Fibroblast of skin of left quadriceps (primary cell): ENCODE measurements around the gene GAS7.

Source experiments
- DNase-seq, 2 experiments: peaks; one replicate each; pipeline ENCODE4 v3.0.0-alpha.2; 2013; ENCODE audit warnings: low read depth in 2 of 2

Gene GAS7

DNA sequence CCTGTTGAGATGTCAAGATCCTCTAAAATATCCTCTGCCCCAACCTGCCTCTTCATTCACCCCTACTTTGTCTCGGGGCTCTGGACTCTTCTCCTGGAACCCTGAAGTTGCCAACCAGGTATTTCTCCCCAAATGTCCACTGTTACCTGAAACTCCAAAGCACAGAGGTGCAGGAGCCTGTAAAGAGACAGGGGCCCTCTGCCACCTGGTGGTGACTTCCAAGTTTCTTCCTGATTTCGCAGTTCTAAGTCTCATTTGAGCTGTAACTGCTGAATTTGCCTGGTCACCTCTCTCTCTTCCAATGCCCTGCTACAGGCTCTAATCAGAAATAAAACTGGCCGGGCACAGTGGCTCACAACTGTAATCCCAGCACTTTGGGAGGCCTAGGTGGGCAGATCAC lies 216.2 kb downstream of the GAS7 start:
- DNase-seq: no peak

DNA sequence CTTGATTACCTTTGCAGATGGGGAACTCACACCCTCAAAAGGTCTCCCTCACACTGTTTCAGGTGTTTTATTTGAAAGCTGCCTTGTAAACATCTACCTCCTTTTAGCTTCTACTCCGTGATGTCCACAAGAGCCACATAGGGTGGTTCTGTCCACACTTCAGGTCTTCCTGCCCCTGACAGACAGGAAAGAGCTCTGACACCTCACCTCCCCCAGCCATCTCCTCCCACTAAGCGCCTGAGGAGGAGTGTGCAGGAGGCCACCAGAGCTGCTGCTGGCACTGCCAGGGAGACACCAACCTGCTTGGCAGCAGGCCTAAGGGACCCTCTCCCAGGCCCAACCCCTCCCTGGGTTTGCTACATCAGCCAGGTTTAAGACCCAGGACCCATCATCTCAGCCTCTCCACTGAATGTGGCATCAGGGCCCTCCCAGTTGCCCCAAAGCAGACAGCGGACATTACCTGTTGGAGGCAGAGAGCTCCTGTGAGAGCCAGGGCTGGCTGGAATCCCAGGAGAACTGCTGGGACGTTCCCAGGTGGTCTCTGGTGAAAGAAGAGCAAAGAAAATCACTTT lies 217.0 kb downstream of the GAS7 start:
- DNase-seq: no peak

DNA sequence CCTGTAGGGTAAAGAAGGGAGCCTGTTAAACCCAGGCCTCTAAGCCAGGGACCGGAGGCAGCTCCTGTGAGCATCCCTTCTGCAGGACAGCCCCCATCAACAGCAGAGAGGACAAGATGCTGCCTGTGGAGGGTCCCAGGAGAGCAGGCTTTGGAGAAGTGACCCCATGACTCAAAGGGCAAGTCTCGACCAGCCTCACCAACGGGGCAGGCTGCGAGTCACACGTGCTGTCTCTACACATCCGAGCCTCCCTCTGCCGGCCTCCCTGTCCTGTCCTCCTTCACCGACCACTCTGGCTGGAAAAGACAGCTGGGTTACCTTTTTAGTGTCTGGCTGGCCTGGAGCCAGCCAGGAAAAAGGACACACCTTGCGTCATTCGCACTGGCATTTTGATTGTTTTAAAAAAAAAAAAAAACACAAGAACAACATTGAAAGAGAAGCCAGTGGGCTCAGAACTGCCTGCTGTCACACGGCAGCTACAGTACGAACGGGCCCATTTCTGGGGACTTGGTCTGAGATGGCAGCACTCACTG lies 218.9 kb downstream of the GAS7 start:
- no peak for DNase-seq

DNA sequence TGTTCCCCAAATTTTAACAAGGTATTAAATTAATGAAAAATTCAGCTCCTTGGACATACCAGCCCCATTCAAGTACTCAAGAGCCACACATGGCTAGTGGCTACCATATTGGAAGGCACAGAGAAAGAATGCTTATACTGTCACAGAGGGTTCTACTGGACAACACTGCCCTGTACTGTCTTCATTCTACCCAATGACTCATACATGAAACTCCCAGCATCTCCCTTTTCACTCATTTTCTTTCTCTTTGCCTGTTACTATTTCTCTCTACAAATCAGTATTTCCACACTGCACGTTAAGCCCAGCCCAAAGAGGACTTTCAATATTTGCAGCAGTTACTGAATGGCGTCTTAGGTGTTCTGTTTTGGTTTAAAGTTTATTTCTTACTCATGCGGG lies 221.2 kb downstream of the GAS7 start:
- DNase-seq: no peak

DNA sequence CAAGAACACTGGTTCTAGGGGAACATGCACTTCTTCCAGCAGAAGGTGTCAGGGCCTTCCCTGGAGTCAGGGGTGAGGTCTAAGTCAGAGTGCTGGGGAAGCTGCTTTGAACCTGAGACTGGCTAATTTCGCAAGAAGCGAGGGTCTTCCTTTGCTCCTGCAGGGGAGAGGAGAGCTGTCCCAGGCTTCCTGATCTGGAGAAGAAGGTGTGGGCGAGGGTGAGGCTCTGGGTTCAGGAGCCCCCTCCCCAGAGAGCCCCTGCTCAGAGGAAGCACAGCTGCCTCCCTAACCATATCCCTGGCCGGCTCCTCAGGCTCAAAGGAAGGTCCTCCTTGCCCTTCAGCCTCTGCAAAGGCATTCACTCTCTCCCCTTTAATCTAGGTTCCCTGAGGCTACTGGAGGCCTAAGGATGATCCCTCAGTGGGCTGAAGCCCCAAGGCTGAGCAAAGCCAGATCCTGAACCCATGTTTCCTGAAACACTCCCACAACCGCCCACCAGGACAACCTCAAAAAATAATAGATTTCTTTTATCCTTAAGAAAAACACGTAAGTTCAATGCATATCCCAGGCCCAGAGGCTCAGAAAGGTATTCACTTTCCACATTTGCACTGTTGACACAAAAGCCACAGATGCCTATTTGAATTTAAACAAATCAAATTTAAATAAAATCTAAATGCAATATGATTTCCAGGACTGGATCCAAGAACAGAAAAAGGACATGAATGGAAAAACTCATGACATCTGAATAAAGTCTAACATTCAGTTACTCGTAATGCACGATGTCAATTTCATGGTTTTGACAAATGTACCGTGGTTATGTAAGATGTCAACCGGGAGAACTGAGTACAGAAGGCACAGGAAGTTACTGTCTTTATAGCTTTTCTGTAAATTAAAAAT lies 221.9 kb downstream of the GAS7 start:
- DNase-seq: no peak

DNA sequence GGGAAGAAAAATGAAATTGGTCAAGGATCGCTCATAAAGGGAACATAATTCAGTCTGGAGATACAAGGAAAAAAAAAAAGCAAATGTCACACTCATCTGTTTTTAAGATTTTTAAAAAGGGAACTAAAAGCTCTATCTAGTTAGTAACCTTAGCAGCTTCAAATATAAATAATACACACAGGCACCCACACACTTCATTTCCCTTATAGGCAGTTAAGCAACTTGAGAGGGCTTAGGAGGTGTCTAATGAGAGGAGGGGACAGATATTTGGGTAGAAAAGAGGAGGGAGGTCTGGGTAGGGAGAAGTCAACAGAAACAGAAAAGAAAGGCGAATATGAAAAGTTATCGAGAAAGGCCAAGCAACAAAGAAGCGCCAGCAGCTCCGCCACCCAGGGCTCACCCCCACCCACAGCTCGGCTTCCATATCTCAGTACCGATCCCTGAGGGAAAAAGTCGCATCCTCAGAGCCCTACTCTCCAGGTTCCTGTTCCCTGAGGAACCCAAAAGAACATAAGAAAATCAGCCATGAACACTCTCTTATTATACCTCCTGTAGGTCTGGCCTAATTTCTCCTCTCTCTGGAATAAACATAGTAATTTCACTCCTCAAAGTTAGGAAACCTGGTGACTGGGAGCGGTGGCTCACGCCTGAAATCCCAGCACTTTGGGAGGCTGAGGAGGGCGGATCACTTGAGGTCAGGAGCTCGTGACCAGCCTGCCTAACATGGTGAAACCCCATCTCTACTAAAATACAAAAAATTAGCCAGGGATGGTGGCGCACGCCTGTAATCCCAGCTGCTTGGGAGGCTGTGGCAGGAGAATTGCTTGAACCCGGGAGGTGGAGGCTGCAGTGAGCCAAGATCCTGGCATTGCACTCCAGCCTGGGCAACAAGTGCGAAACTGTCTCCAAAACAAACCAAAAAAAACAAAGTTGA lies 223.7 kb downstream of the GAS7 start:
- DNase-seq: no peak

DNA sequence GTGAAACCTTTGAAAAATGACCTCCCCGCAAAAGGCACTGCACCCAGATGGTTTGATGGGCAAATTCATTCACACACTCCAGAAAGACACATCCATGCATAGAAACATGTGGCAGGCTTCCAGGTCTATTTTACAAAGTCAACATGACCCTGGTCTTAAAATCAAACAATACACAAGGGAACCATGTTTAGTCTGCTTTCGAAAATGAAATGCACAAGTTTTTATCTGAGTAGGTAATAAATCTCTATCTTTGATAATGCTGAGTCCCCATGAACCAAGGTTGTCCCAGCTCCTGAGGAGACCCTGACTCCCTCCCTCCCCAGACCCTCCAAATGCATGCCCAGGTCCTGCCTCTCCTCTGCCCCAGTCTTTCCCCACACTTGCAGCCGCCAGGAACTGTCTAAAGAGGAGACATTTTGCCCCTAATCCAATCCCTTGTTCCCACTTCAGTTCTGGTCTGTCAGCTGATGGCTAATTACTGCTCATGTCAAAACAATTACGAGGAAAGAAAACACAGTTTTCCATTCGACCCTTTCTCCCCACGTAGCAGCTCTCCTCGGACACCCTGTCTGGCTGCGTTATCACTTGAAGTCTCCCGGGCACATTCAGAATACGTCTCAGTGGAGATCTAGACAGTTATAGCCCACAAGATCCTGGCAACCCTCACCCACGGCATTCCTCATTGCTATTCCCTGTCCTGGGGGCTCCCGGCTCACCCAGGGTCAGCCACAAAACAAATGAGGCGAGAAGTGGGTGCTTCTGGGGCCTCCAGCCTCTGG lies 224.5 kb downstream of the GAS7 start:
- DNase-seq: no peak

DNA sequence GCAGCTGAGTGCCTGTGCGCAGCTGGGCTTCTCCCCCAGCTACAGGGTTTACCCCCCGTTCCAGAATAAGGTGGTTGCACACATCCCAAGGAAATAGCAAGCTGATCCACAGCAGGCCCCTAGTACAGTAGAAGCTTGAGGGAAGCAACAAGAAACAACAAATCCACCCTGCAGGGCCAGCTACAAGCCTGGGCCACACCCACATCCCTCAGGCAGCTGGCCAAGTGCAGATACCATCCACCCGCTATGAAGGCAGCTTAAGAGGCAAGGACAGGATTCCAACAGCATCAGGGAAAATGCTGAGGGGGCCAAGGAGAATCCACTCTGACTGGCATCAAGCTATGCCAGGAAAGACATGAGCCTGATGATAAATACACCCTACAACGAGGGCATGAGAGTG lies 226.4 kb downstream of the GAS7 start:
- peak; percentile 33 to 39 for DNase-seq

DNA sequence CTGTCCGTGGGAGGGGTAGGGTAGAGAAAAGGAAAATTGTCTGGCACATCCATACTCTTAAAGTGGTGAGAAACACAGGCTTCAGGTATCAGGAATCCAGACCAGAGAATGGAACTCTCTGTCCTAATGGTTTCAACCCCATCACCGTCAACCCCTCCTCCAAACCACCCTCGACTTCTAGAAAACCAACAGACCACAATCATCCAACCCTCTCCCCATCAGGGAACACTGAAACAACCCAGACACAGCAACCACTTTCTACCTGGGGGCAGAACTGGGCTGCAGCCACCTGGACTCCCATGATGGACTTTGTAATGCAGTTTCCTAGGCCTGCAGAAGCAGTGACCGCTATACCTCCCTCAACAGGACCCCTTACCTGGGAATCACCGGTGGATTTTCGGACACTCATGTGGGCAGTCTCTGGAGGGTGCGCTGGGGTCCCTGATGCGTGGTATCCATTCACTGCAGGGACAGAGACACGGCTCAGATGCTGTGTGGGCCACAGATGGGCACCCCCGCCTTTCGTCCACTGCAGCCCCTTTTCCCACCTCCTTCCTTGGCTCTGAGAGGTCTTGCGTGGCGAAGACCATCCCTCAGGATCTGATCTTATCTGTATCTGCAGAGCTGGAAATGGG lies 229.0 kb downstream of the GAS7 start:
- no peak for DNase-seq

DNA sequence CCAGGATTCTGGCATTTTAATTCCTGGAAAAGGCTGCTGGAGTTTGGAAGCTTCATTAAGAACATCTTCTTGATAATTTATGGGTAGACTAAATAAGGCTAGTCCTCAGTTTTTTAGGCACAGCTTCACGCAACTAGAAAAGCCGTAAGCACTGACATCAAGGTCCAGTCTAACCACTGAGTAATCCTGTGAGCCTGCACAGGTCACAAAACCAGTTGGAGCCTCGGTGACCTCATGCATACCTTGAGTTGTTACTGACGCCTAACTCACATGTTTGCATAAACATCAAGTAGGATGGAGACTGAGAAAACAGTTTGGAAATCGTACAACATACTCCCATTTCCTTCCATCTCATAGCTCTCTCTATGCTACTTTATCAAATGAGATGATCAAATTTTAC lies 229.5 kb downstream of the GAS7 start:
- DNase-seq: no peak

DNA sequence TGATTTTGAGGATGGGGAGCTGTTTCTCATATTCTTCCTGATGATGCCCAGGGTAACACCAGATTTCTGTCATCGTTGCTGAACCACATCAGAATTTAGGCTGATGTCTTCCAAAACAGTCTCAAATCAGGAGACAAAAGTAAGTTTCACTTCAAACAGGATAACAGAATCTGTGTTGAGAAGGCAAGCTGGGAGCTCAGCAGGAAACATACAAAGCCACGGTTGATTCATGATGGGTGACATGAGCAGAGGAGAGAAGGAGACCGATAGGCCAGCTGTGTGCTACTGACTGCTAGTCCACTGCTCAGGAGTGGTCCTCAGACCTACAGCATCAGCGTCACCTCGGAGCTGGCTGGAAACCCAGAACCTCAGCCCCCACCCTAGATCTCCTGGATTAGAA lies 230.4 kb downstream of the GAS7 start:
- DNase-seq: no peak

DNA sequence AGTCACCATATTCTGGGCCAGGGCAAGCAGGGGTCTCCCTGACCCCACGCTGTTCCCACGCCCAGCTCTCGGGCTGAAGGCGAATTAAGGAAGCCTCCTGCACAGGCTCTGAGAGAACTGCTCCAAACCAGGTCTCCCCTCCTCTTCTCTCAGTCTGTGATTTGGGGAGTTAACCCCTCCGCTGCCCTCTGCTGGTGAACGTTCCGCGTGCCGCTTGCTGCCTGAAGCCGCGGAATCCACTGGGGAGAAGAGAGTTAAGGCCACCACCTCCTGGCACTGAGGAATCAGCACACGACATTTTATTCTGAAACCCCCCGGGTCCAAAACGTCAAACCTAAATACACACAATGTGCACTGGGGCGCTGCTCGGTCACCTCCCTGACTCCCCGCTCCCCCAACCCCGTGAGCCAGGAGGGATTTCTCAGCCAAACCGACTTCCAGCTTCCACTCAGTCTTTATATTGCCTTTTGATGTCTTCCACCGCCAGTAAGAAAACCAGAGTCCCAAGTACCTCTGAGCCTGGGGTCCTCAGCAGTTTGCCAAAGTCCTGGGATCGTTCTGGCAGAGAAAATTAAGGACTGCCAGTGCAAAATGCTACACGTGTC lies 238.9 kb downstream of the GAS7 start:
- DNase-seq: no peak

DNA sequence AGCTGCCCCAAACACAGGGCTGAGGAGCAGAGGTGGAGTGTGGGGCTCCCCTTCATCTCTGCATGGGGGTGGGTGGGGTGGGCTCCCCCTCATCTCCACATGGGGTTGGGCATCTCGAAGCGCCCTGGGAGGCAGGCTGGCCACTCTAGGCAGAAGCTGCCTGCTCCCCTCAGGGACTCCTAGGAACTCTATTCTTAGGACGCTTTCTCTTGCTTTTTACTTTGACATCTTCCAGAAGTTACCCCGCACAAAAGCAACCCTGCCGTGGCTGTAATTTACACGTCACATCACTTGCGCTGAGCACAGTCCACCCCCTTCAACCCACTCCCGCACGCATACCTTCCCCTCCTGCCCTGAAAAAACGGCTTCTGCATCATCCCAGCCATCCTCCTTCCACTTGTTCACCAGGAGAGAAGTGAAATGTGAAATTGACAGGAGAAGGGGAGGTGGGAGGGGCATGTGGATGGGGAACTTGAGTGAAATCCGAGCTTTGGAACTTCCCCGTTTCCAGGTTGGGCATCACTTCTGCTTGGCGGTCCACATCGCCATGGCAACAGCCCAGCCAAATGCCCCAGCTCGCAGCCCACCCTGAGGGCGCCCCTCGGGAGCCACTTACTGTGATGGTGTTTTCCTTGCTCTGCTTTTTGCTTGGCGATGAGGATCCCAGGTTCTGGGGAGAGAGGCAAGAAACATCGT lies 239.7 kb downstream of the GAS7 start:
- no peak for DNase-seq

DNA sequence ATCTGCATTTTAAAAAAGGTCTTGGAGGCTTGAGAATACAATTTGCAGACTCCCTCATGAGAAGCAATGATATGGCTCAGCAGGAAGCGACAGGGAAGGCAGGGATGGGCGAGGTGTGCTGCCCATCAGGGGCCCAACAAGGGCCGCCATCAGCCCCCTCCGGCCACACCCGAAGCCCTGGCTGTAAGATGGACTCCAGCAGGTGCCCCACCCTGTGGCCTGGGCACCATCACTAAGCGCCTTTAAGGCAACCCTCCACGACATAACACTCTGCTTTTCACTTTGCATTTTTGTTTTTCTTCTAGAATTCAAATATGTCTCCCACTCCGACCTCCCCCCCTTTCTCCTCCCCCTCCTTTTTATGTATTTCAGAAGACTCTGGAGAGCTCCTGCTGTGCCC lies 241.2 kb downstream of the GAS7 start:
- no peak for DNase-seq

DNA sequence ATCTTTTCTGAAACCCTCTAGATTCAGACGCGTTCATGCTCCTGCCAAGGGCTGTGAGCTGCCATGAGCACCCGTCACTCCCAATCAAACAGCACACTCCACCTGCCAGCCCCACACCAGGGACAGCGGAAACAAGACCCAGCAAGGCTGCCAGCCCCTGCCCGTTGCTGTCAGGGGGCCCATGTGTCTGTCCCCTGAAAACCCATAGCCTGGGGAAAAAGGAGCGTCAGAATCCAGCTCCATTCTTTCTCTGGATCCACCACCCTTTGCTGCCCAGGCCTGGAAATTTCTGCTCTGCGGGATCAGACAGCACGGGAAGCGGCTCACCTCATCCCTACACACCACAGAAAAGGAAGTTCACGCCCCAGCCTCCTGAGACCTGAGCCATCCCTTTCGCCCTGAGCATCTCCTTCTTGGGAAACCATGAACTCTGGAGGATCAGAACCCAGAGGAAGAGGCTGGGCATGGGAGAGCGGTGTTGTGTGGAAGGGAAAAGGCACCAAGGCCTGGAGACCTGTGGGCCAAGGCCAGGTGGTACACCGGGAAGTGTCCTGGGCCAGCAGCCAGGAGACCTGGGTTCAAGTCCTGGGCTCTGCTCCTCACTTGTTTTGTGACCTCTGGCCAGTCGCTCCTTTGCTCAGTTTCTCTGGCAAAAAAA lies 241.8 kb downstream of the GAS7 start:
- no peak for DNase-seq

DNA sequence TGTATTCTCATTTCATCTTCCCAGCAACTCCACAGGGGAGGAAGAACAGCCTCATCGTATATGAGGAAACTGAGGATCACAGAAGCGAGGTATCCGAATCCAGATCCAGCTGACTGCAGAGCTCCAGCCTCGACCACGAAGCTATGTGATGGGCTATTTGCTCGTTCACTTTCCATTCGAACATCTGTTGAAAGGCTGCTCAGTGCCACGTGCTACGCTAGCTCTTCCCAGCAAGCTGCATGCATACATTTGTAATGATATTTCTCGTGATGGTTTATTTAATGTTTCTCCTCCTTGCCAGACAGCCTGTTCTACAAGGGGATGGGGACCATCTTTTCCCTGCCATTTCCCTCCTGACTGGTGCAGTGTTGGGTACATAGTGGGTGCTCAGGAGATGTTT lies 244.9 kb downstream of the GAS7 start:
- no peak for DNase-seq

DNA sequence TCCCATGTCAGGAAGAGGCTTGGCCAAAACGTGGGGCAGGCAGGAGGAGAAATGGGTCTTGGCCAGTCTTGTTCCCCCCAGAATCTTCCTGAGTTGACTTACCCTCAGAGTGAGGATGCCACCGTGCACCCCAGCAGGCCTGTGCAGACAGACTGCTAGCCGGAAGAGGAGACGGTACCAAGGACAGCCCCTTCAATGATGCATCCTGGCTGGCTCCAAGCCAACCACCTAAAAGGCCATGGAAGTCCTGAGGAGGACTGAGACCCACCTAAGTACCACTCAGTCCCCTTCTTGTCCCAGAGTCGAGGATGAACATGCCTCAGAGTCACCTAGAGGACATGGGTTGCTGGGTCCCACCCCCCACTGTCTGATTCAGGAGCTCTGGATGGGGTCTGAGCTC lies 246.6 kb downstream of the GAS7 start:
- no peak for DNase-seq

DNA sequence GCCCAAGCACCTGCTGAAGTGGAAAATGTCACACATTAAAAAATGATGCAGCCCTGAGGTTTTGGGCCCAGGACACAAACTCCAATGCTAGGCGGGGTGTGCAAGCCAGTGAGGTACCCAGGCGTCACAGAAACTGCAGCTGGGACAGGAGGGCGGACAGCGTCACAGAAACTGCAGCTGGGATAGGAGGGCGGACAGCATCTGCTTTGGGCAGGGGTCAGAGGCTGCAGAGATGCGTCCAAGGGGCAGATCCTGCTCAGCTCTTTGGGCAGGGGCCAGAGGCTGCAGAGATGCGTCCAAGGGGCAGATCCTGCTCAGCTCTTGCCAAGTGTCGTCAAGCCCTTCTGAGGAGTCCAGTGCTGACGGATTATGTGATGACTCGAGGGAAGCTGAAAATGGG lies 249.5 kb downstream of the GAS7 start:
- DNase-seq: no peak

DNA sequence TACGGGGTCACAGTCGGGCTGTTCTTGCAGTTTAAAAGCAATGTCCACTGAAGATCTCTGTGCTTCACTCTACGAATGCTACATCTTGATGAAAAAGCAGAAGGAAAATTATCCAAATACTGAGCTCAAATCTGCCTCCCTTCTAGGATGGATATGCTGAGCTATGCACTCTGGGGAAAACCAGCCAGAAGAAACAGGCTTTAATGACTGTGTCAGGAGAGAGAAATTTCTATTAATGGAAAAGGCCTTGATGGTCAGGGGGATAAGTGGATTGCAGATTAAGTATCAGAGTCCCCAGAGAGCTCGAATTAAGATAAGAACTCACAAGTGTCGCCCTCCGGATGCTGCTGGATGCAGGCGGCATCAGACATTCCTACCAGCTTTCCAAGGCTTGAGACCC lies 253.7 kb downstream of the GAS7 start:
- DNase-seq: no peak
